NCI-H1105 (cell line): ENCODE measurements around the gene SLC5A4.
"Not testable (repeated sequence)": the region's sequence is repeated elsewhere in the genome, so short reads cannot be mapped to it uniquely, and the experiment has no call there.

Experiments
- DNase-seq: peaks from one replicate; lab custom pipeline; 2025; lab: John Stamatoyannopoulos, UW

Gene SLC5A4

GRCh38 chr22:32199961-32200360, 55.2 kb downstream of the SLC5A4 start:
- DNase-seq = no peak

- no peak for DNase-seq
Observed at GRCh38 chr22:32199341-32199740, 55.8 kb downstream of the SLC5A4 start.

DNA sequence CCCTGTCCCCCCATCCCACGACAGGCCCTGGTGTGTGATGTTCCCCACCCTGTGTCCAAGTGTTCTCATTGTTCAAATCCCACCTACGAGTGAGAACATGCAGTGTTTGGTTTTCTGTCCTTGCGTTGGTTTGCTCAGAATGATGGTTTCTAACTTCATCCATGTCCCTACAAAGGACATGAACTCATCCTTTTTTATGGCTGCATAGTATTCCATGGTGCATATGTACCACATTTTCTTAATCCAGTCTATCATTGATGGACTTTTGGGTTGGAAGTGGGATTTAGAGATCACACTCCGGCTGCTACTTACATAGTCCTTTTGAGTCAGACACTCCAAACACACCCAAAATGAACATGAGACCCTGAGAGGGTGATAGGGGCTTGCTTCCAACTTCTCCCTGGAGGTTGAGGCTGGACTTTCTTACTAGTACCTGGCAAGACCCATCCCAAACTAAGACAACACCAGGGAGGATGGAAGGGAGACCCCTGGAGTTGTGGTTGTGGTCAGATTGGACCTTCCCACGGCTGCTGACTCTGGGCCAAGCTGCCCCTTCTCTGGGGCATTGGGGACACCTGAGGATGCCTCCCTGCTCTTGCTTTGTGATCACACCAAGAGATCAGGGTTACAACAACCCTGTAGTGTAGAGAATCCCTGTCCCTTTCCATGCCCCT, 57.5 kb downstream of the SLC5A4 start:
- not testable (repeated sequence) for DNase-seq

GRCh38 chr22:32195900-32196299, 59.2 kb downstream of the SLC5A4 start:
- DNase-seq = not testable (repeated sequence)

DNA sequence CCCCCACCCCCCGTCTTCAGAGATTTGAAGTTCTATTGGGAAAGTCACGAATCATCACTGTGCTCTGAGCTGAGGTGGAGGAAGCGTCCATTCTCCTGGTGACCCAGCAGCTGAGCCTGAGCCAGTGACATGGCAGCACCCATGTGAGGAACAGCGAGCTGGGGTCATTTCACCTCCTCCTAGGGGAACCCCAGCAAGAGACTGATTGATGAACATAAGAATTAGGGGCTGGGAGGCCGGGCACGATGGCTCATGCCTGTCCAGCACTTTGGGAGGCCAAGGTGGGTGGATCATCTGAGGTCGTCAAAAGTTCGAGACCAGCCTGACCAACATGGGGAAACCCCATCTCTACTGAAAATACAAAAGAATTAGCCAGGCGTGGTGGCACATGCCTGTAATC, 61.8 kb downstream of the SLC5A4 start:
- DNase-seq = not testable (repeated sequence)

GRCh38 chr22:32191021-32191420, 64.1 kb downstream of the SLC5A4 start:
- not testable (repeated sequence) for DNase-seq

DNA sequence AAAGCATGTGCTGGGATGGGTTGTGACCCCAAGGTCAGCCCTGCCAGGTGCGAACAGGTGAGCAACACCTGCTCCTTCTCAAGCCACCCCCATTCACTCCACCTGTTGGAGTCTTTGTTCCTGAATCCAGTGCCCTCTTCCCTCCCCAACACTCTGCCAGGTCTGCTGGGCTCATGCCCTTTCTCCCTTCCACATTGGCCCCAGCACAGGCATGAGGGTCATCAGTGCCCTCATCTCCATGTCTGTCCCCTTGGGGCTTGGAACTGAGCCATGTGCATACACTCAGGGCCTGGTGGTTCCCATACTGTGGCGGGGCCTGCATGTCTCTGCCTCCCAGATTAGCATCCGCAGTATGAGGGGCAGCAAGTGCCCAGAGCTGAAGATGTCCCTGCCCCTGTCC, 69.3 kb downstream of the SLC5A4 start:
- DNase-seq = no peak

DNA sequence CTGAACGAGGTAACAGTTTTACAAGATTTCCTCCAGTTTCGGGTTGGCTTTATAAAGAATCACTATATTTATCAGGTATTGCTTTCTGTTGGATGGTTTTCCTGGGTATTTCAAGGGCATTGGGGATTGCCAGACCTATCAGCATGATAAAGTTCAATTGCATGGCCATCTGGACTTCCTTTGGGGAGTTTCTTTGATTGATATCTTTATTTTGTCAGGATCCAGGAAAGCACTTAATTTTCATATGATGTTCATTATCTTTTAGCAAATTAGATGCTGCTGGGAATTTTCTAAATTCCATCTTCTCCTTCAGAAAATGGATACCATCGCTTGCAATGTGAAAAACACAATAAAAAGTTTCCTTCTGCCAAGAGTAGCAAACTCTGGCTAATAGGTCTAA, 71.5 kb downstream of the SLC5A4 start:
- DNase-seq = no peak

GRCh38 chr22:32181043-32181442, 74.1 kb downstream of the SLC5A4 start:
- DNase-seq = no peak

GRCh38 chr22:32177221-32177765, 77.9 kb downstream of the SLC5A4 start:
- DNase-seq = no peak

- DNase-seq = no peak
Observed at GRCh38 chr22:32175683-32176644, 79.2 kb downstream of the SLC5A4 start.

GRCh38 chr22:32175115-32175514, 80.0 kb downstream of the SLC5A4 start:
- no peak for DNase-seq
